HG02885 (cell line): Measurements from ENCODE around the gene CLUH.

ENCODE experiments used
- ATAC-seq: cut with Tn5 transposase; IDR thresholded peaks from one replicate; pipeline ENCODE4 v1.9.1; 2021; ENCODE audit warnings: mild to moderate bottlenecking; ENCODE audit not compliant: unreplicated experiment, poor library complexity

The CLUH gene

DNA sequence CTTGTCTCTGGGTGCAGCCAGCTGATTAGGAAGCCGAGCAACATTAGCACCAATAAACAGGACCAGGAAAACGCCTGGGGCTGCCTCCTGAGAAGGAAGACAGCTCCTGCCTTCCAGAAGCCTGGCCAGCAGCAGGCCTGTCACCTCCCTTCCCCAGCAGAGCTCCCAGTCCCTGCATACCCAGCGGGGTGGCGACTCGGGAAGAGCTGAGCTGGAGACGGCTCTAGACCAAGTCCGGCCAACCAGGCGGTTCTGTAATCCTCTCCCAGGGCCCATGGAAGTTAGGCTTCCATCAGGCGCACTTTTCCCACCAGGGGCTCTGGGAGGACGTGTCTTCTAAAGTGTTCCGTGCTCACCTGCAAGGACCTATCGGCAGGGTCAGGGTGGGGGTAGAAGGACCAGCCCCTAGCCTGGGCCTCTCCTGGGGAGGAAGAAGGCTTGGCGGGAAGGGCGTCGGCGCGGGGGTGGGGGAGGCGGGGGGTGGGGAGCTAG, 12.0 kb upstream of the CLUH start:
- ATAC-seq: no peak

DNA sequence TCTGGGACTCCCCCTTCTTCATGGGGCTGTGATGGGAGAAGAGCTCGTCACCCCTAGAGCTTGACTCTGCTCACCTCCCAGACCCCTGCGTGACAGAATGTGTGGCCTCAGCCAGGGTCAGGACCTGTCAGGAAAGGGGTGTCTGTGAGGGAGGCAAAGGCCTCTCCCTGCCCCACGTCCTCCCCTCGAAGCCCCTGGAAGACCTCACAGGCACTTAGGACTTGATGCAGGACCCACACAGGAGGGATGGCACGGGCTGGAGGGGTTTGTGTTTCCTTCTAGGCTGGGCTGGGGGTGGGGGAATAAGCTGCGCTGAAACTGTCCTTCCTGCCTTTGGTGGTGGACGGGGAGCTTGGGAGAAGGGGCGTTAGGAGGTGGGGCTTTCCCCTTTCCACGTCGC, 11.0 kb upstream of the CLUH start:
- ATAC-seq: no peak

DNA sequence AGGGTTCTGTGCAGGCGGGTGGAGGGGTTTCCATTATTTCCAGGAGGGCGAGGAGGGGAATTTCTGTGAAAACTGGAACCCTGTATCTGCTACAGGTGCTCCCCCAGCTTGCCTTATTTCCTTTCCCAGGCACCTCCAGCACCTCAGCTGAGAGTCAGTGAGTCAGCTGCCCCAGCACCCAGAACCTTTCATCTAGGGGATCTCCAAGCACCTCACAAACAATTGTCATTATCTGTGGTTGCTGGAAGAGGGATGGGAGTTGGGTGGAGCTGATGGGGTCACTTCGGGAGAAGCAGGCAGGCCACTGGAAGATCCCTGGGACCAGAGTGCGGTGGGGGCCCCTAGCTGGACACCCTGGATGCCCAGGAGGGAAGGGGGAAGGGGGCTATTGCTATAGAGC, 10.0 kb upstream of the CLUH start:
- ATAC-seq: no peak

DNA sequence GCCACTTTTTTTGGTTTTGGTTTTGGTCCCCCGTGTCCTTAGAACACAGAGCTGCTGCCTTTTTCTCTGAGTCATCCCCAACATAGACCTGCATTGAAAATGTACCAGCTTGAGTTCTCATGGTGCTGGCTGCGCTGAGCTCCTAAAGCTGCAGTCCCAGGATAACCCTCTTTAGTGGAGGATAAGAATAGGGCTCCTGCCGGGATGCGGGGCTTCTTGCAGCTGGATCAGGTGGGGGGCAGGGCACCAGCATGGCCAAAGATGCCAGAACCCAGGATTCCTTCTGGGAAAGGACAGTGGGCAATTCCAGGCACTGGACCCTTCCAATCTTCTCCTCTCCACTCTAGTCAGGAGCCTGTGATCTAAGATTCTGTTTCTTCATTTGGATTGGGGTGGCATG, 8.3 kb upstream of the CLUH start:
- no peak for ATAC-seq

GRCh38 chr17:2718150-2718938, 6.8 kb upstream of the CLUH start:
- no peak for ATAC-seq

GRCh38 chr17:2716649-2717048, 5.1 kb upstream of the CLUH start:
- ATAC-seq: no peak

GRCh38 chr17:2713881-2714280, 2.3 kb upstream of the CLUH start:
- no peak for ATAC-seq

DNA sequence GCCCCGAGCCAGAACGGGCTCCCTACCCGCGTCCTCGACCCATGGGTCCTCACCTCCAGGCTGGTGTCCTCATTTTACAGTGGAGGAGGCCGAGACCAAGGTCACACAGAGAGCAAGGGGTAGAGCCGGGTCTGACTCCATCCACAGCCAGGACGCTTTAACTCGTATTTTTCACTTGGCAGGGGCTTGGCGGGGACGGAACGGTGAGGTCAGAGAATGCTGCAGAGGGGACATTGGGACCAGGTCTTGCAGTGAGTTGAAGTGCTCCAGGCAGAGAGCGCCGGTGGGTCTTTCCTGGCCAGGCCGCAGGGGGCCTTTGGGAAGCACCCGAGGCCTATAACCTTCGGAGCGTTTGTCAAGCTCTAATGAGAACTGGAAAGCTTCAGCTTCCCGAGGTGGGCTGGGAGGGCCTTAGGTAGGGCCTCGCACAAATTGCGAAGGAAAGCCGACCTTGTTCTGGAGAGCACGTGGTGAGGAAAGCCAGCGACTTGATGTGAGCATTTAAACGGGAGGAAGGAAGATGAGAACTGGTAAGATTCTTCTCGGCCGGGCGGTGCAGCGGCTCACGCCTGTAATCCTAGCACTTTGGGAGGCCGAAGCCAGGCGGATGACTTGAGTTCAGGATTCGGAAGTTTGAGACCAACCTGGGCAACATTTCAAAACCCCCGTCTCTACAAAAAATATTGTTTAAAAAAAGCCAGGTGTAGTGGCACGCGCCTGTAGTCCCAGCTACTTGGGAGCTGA, 908 bp upstream of the CLUH start:
- ATAC-seq: no peak

DNA sequence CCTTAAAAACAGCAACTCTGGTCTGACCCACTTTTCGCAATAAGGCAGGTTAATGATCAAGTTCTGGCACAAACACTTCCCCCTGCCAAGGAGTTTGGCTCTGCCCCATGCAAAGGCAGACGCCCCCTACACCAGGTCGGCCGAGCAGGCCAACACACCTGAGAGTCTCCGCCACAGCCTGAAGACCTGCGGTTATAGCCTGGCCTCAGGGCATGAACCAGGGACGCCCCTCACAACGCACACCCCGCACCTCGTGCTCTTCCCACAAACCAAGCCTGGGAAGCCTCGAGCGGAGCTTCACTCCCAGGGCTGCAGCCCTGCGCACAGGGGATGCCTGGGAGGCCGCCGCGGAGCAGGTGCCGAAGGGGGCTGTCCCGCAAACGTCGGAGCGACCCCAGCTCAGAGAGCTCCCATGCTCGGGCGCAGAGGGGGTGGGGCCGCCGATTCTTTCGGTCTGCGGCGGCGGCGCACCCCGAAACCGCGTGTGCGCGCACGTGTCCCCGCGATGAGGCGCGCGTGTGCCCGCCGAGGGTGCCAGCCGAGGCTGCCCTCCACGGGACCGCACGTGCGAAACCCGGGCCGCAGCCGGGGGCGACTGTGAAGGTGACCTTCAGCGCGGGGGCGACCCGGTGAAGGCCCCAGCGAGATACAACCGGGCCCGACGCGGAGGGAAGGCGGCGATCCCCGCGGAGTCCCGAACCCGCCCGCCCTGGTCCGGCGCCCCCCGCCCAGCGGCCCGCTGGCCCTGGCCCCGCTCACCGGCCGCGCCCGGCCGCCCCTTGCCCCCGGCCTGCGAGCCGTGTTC, 559 bp downstream of the CLUH start:
- peak; percentile 24 for ATAC-seq

- ATAC-seq: no peak
Measured at GRCh38 chr17:2710071-2710802, 1.3 kb downstream of the CLUH start.

DNA sequence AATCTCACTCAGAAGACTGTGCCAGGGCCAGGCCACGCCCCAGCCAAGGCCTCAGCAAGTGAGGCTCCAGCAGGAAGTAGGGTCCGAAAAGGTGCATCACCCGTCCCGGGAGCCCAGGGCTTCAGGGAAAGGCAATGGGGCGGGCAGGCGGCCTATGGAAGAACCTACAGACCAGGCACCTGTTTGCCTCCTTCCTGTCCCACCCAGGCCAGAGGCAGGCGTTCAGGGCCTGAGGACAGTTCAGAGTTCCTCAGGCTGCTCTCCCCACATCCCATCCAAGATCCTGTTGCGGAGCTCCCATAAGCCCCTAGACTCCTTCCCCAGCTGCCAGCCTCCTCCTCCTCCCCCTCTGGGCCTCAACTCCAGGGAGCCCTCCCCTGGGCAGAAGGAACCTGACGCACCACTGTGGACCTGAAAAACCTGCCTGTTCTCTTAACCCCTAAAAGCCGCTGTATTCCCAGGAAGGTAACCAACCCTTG, 2.3 kb downstream of the CLUH start:
- ATAC-seq: peak; percentile 28

GRCh38 chr17:2708585-2709182, 2.9 kb downstream of the CLUH start:
- ATAC-seq: no peak

GRCh38 chr17:2707721-2708584, 3.6 kb downstream of the CLUH start:
- ATAC-seq: no peak

GRCh38 chr17:2706911-2707510, 4.6 kb downstream of the CLUH start:
- ATAC-seq: no peak

DNA sequence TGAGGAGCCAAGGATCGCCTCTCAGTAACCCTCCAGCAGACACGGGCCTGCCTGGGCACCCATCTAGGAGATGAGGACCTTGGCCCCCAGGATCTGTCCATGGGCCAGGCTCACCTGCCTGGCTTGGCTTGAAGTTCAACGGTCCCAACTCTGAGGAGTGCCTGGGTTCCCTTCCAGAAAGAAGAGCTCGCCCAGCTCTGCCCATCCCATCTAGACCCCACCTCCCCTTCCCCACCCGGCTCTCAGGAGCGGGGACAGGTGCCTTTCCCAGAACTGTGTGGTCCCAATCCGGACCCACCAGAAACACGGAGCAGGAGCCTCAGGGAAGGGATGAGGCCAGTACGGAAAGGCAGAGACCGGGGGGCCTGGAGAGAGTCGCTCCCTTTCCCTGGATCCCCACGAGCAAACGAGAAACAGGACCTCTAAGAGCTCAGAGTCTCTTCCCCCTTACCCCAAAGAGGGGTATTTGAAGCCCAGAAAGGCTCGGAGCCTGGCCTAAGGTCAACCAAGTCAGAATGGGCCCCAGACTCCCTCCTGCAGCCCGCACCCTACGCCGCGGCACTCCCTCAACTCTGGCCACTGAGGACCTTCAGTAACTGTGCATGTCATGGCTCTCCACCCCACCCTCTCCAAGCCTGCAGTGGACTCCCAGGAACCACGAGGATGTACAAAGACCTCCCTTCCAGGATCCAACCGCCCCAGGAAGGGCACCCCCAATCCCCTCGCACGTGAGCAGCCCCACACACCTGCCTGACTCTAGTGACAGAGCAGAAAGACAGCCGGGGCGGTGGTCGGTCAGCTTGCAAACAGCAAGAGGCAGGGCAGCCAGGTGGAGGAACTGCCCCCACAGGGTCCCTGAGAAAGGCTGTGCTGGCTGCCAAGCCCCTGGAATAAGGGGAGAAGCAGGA, 5.4 kb downstream of the CLUH start:
- ATAC-seq: no peak

GRCh38 chr17:2705263-2705662, 6.3 kb downstream of the CLUH start:
- no peak for ATAC-seq

DNA sequence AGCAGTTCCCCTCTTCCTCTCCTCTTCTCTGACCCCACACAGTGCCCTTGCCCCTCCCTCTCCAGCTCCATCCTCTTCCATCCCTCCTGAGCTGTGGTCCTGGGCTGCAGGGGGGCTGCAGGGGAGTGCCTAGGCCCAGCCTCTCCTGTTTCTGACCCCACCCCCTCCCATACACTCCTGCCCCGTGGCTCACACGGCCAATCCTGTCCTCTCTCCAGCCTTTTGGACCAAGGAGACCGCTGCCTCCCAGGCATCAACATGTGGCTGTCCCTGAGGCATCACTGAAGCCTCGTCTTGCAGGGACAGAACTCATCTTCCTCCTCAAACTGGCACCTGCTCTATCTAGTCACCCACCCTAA, 6.7 kb downstream of the CLUH start:
- no peak for ATAC-seq
